Natural killer cell treated with Interleukin-12 subunit alpha and Interleukin-12 subunit beta and Interleukin-15 and Interleukin-18, amount 100 ng/mL, for 72 hours (primary cell): ENCODE data around the gene TNIP3. TPM values are rescaled to one million over a fixed set of nuclear protein-coding genes. Genes with fewer than 3 reads are reported as not detected.
"Not testable (repeated sequence)": the region's sequence is repeated elsewhere in the genome, so short reads cannot be mapped to it uniquely, and the experiment has no call there.

ENCODE experiments used
- ATAC-seq, 2 donors: fragments of 150-1000 bp; cut with Tn5 transposase in 1 of 2; sonication (Bioruptor Pico), chemical (Tn5 transposase) in 1 of 2; 2 replicates each; pipeline ENCODE4 v1.10.0; 2021
- DNase-seq: peaks from one replicate; pipeline ENCODE4 v3.0.0; 2022; ENCODE audit warnings: low spot score
- H3K27ac Mint-ChIP-seq, 2 donors: 1 replicate in 1 of 2; 2 replicates in 1 of 2; pipeline ENCODE4 v1.8.0; 2022; ENCODE audit warnings: mixed read lengths in 2 of 2, mild to moderate bottlenecking in 1 of 2, moderate library complexity in 1 of 2
- H3K27me3 Mint-ChIP-seq, 2 donors: 1 replicate in 1 of 2; 2 replicates in 1 of 2; pipeline ENCODE4 v1.8.0; 2022; ENCODE audit warnings: mixed read lengths in 2 of 2
- H3K36me3 Mint-ChIP-seq: one replicate; pipeline ENCODE4 v1.8.0; 2022; ENCODE audit warnings: mixed read lengths
- H3K4me1 Mint-ChIP-seq, 2 donors: 1 replicate in 1 of 2; 2 replicates in 1 of 2; pipeline ENCODE4 v1.8.0; 2022; ENCODE audit warnings: low read depth in 2 of 2, mixed read lengths in 2 of 2, mild to moderate bottlenecking in 1 of 2
- H3K4me3 Mint-ChIP-seq: one replicate; pipeline ENCODE4 v1.8.0; 2022; ENCODE audit warnings: mixed read lengths
- H3K9me3 Mint-ChIP-seq: 2 replicates; pipeline ENCODE4 v1.8.0; 2022; ENCODE audit warnings: mixed read lengths
- total RNA-seq, 2 donors: library from RNA; stranded (reverse); gene quantifications; one replicate each; pipeline ENCODE4 v1.2.3, GENCODE V29; 2022

Gene TNIP3
- total RNA-seq, 2 donors from 2014 or later: 0.45 to 4.5 TPM

- ATAC-seq: peak; percentile 88 to 95
- H3K36me3 Mint-ChIP-seq: no peaks in the 10 kb centered on the region
- no peaks in the 10 kb centered on the region for H3K9me3 Mint-ChIP-seq
- H3K27me3 Mint-ChIP-seq: no peaks in the 10 kb centered on the region
- peak overlapping the region; percentile 57 for H3K4me3 Mint-ChIP-seq
- peaks cover 32 to 43% of the 10 kb centered on the region in 2 donors for H3K4me1 Mint-ChIP-seq
- H3K27ac Mint-ChIP-seq: peak overlapping the region; percentile 38 to 63
- no peak for DNase-seq
Measured at GRCh38 chr4:121189326-121190215, 25.4 kb upstream of the TNIP3 start.

GRCh38 chr4:121187206-121187605, 23.1 kb upstream of the TNIP3 start:
- Mint-ChIP-seq H3K36me3 (no peaks in the 10 kb centered on the region), H3K27me3 (no peaks in the 10 kb centered on the region), H3K9me3 (no peaks in the 10 kb centered on the region), H3K27ac (peak overlapping the region in 1 of 2 donors; percentile 13), H3K4me3 (no peak overlapping the region), H3K4me1 (peaks cover 37 to 43% of the 10 kb centered on the region in 2 donors)
- DNase-seq (no peak), ATAC-seq (no peak)

GRCh38 chr4:121185960-121186359, 21.8 kb upstream of the TNIP3 start:
- DNase-seq (no peak), ATAC-seq (no peak)
- Mint-ChIP-seq H3K36me3 (peaks cover 3% of the 10 kb centered on the region), H3K4me1 (peaks cover 40 to 45% of the 10 kb centered on the region in 2 donors), H3K4me3 (peak overlapping the region; percentile 12), H3K9me3 (no peaks in the 10 kb centered on the region), H3K27me3 (no peaks in the 10 kb centered on the region), H3K27ac (no peak overlapping the region)

- Mint-ChIP-seq H3K4me1 (peaks cover 27 to 45% of the 10 kb centered on the region in 2 donors), H3K27ac (peak overlapping the region in 1 of 2 donors; percentile 16)
Measured at GRCh38 chr4:121183989-121184388, 19.9 kb upstream of the TNIP3 start.

GRCh38 chr4:121183361-121183760, 19.2 kb upstream of the TNIP3 start:
- DNase-seq (no peak), ATAC-seq (no peak)
- Mint-ChIP-seq H3K4me3 (peak overlapping the region; percentile 87), H3K36me3 (peaks cover 23% of the 10 kb centered on the region), H3K9me3 (peaks cover 2% of the 10 kb centered on the region), H3K27me3 (no peaks in the 10 kb centered on the region), H3K27ac (peak overlapping the region; percentile 73 to 83), H3K4me1 (peaks cover 26 to 48% of the 10 kb centered on the region in 2 donors)

More at GRCh38 chr4:121183989-121184388, 19.9 kb upstream of the TNIP3 start:
- Mint-ChIP-seq H3K4me3 (peak overlapping the region; percentile 11), H3K9me3 (peaks cover 2% of the 10 kb centered on the region), H3K27me3 (no peaks in the 10 kb centered on the region), H3K36me3 (peaks cover 20% of the 10 kb centered on the region)
- ATAC-seq (no peak), DNase-seq (no peak)

GRCh38 chr4:121182296-121182695, 18.2 kb upstream of the TNIP3 start:
- H3K36me3 Mint-ChIP-seq: peaks cover 23% of the 10 kb centered on the region
- H3K4me1 Mint-ChIP-seq: peaks cover 27 to 52% of the 10 kb centered on the region in 2 donors

GRCh38 chr4:121181493-121181892, 17.4 kb upstream of the TNIP3 start:
- peaks cover 2% of the 10 kb centered on the region for H3K9me3 Mint-ChIP-seq
- H3K27me3 Mint-ChIP-seq: no peaks in the 10 kb centered on the region
- ATAC-seq: no peak
- peak overlapping the region; percentile 79 for H3K4me3 Mint-ChIP-seq
- peaks cover 23% of the 10 kb centered on the region for H3K36me3 Mint-ChIP-seq
- peaks cover 30 to 56% of the 10 kb centered on the region in 2 donors for H3K4me1 Mint-ChIP-seq
- peak overlapping the region; percentile 73 to 83 for H3K27ac Mint-ChIP-seq
- DNase-seq: no peak

More at GRCh38 chr4:121182296-121182695, 18.2 kb upstream of the TNIP3 start:
- H3K9me3 Mint-ChIP-seq: peaks cover 2% of the 10 kb centered on the region
- no peaks in the 10 kb centered on the region for H3K27me3 Mint-ChIP-seq
- DNase-seq (no peak), ATAC-seq (peak; percentile 71 to 79)
- H3K27ac Mint-ChIP-seq: peak overlapping the region; percentile 73 to 83
- H3K4me3 Mint-ChIP-seq: peak overlapping the region; percentile 87

- H3K27me3 Mint-ChIP-seq: no peaks in the 10 kb centered on the region
- H3K36me3 Mint-ChIP-seq: peaks cover 23% of the 10 kb centered on the region
- ATAC-seq (peak in 1 of 2 donors; percentile 61), DNase-seq (no peak)
- peak overlapping the region; percentile 79 for H3K4me3 Mint-ChIP-seq
- peaks cover 2% of the 10 kb centered on the region for H3K9me3 Mint-ChIP-seq
- H3K27ac Mint-ChIP-seq: peak overlapping the region; percentile 73 to 83
- peaks cover 25 to 56% of the 10 kb centered on the region in 2 donors for H3K4me1 Mint-ChIP-seq
Measured at GRCh38 chr4:121180558-121180957, 16.4 kb upstream of the TNIP3 start.

GRCh38 chr4:121177246-121178137, 13.4 kb upstream of the TNIP3 start:
- Mint-ChIP-seq H3K27ac (no peak overlapping the region), H3K27me3 (peaks cover 0 to 2% of the 10 kb centered on the region in 2 donors), H3K4me3 (no peak overlapping the region), H3K9me3 (peaks cover 2% of the 10 kb centered on the region), H3K36me3 (peaks cover 23% of the 10 kb centered on the region), H3K4me1 (peaks cover 18 to 50% of the 10 kb centered on the region in 2 donors)
- no peak for DNase-seq
- no peak for ATAC-seq

GRCh38 chr4:121176082-121176934, 12.2 kb upstream of the TNIP3 start:
- H3K27ac Mint-ChIP-seq: no peak overlapping the region
- ATAC-seq (no peak), DNase-seq (no peak)
- H3K9me3 Mint-ChIP-seq: peaks cover 2% of the 10 kb centered on the region
- peaks cover 0 to 2% of the 10 kb centered on the region in 2 donors for H3K27me3 Mint-ChIP-seq
- H3K4me1 Mint-ChIP-seq: peaks cover 13 to 42% of the 10 kb centered on the region in 2 donors
- no peak overlapping the region for H3K4me3 Mint-ChIP-seq
- H3K36me3 Mint-ChIP-seq: peaks cover 23% of the 10 kb centered on the region

- not testable (repeated sequence) for H3K36me3 Mint-ChIP-seq, H3K27me3 Mint-ChIP-seq, ATAC-seq, DNase-seq, H3K4me3 Mint-ChIP-seq, H3K27ac Mint-ChIP-seq, H3K9me3 Mint-ChIP-seq
- peaks cover 13 to 16% of the 10 kb centered on the region in 2 donors for H3K4me1 Mint-ChIP-seq
Measured at GRCh38 chr4:121171477-121171876, 7.4 kb upstream of the TNIP3 start.

- peaks cover 4% of the 10 kb centered on the region for H3K36me3 Mint-ChIP-seq
- DNase-seq (no peak), ATAC-seq (peak; percentile 59 to 89)
- H3K4me3 Mint-ChIP-seq: no peak overlapping the region
- H3K4me1 Mint-ChIP-seq: peaks cover 19 to 35% of the 10 kb centered on the region in 2 donors
- H3K27me3 Mint-ChIP-seq: peaks cover 0 to 4% of the 10 kb centered on the region in 2 donors
- H3K27ac Mint-ChIP-seq: peak overlapping the region in 1 of 2 donors; percentile 5
- H3K9me3 Mint-ChIP-seq: no peaks in the 10 kb centered on the region
Measured at GRCh38 chr4:121168446-121169281, 4.5 kb upstream of the TNIP3 start.
